Measurements from ENCODE around the gene TTC28. TPM values are rescaled to one million over a fixed set of nuclear protein-coding genes. Genes with fewer than 3 reads are reported as not detected.
"Not testable (repeated sequence)": the region's sequence is repeated elsewhere in the genome, so short reads cannot be mapped to it uniquely, and the experiment has no call there.

TTC28 gene
- total RNA-seq, 1 donor from 2014 or later: 17.0 TPM

DNA sequence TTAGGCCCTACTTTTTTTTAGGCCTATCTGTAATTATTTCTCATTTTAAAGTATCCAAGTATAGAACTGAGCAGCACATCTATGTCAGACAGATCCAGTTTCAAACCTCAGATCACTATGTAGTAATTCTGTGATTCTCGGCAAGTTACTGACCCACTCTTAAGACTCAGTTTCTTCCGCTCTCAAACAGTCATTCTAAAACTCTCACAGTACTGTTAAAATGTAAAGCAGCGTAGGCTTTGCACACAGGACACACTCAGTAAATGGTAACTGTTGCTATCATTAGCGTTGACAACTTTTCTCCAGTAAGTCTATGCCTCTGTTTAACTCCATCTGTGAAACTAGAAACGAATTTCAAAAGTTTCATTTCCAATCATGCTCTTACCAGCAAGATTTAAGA lies 277.1 kb downstream of the TTC28 start:
- ATAC-seq (no peak), DNase-seq (no peak)
- intact Hi-C loops (cut with micrococcal nuclease): no loop called here

GRCh38 chr22:28402060-28402459 lies 277.6 kb downstream of the TTC28 start:
- intact Hi-C loops (cut with micrococcal nuclease): no loop called here
- DNase-seq (no peak), ATAC-seq (no peak)

DNA sequence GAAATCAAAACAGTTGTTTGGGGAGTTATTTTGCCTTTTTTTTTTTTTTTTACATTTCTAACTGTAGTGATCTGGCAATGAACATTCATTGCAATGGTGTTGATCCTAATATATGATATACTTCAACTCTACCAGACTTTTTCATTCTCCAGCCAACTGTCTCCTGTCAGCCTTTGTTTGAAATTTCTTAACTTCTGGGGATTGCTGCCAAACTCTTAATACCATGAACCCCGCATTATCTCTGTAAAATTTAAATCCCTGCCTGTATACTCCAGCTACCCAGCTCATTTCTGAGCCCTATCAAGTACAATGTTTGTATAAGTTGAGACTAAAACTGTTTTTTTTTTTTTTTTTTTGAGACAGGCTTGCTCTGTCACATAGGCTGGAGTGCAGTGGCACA lies 280.7 kb downstream of the TTC28 start:
- intact Hi-C loops (cut with micrococcal nuclease): no loop called here
- no peak for ATAC-seq

GRCh38 chr22:28398355-28398754 lies 281.3 kb downstream of the TTC28 start:
- DNase-seq (no peak), ATAC-seq (no peak)
- intact Hi-C loops (cut with micrococcal nuclease): no loop called here

More for the DNA sequence above, 280.7 kb downstream of the TTC28 start:
- DNase-seq: no peak

DNA sequence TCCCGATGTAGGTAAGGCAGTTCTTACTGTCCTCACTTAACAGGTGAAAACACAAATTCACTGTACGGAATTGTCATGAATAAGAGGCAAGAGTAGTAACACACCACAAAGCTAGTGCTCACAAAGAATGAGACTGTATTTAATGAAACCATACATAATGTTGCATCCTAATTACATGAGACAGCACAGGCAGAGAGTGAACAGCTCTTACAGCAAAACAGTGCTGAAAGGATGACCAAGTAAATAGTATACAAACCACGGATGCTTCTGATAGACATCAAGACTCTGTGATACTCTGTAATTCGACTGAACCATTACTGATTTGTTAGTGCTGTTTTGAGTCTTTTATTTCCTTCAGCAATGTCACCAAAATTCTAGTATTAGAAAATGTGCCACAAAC lies 282.3 kb downstream of the TTC28 start:
- no peak for ATAC-seq
- intact Hi-C loops (cut with micrococcal nuclease): no loop called here
- no peak for DNase-seq

- ATAC-seq: peak; percentile 32
- no peak for DNase-seq
- intact Hi-C loops (cut with micrococcal nuclease): no loop called here
Measured at GRCh38 chr22:28395920-28396753, 283.5 kb downstream of the TTC28 start.

DNA sequence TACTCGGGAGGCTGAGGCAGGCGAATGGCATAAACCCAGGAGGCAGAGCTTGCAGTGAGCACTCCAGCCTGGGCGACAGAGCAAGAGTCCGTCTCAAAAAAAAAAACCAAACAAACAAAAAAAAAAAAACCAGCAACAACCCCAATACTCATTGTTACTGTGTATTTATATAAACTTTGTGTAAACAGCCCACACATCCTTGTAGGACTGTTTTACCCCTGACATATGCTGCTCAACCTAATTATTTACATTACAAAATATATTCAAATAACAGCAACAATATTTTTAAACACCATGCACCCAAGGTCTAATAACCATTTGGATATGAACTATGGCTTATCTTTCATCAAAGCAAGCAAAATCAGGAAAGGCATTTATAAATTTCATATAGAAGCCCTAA lies 284.1 kb downstream of the TTC28 start:
- ATAC-seq (no peak), DNase-seq (no peak)
- intact Hi-C loops (cut with micrococcal nuclease): no loop called here

GRCh38 chr22:28394513-28395110 lies 285.0 kb downstream of the TTC28 start:
- intact Hi-C loops (cut with micrococcal nuclease): no loop called here
- no peak for DNase-seq
- no peak for ATAC-seq

DNA sequence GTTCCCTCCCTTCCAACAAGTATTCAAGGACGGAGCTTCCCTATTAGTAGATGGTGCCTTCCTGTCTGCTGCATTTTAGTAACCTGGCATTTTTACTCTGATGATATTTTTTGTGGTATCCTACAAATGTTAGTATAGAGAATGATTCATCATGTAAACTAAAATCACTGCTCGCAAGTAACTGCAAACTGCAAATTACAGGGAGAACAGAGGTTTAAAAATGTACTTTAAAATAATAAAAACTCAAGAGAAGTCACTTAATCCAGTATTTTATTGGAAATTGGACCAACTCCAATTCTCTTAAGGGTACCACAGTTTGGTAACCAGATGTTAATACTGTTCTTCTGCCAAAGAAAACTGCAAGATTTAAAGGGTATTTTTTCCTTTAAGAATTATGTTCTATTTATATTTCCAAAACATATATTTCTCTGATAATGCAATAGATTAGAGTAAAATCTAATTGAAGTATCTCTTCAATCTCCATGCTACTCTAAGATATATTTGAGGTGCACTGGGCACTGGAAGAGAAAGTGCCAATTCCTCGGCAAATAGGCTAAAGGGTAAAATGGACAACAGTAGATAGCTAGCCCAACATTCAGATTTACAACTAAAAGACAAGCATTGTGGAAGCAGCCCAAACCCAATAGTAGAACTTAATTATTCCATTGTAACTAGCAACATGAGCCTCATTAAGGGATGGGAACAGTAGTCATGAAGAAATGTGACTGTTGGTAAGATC lies 298.0 kb downstream of the TTC28 start:
- intact Hi-C loops (cut with micrococcal nuclease): no loop called here
- ATAC-seq (no peak), DNase-seq (no peak)

- DNase-seq (no peak), ATAC-seq (no peak)
- intact Hi-C loops (cut with micrococcal nuclease): no loop called here
Measured at GRCh38 chr22:28379951-28380350, 299.7 kb downstream of the TTC28 start.

DNA sequence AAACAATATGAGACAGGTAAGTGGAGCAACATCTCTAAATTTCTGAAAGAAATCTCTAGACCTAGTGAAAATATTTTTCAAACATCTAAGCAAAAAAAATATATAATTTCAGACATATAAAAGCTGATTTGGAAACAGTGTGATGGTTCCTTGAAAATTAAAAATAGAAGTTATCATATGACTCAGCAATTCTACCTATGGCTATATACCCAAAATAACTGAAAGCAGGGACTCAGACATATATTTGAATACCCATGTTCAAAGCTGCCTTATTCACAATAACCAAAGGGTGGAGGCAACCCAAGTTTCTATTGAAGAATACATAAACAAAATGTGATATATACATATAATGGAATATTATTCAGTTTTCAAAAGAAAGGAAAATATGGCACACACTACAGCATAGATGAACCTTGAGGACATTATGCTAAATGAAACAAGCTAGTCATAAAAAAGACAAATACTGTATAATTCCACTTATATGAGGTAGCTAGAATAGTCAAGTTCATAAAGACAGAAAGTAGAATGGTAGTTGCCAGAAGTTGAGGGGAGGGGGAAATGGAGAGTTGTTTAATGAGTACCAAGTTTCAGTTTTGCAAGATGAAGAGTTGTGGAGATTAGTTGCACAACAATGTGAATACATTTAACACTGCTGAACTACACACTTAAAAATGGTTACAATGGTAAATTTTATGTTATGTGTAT lies 300.4 kb downstream of the TTC28 start:
- ATAC-seq (no peak), DNase-seq (no peak)
- intact Hi-C loops (cut with micrococcal nuclease): no loop called here

DNA sequence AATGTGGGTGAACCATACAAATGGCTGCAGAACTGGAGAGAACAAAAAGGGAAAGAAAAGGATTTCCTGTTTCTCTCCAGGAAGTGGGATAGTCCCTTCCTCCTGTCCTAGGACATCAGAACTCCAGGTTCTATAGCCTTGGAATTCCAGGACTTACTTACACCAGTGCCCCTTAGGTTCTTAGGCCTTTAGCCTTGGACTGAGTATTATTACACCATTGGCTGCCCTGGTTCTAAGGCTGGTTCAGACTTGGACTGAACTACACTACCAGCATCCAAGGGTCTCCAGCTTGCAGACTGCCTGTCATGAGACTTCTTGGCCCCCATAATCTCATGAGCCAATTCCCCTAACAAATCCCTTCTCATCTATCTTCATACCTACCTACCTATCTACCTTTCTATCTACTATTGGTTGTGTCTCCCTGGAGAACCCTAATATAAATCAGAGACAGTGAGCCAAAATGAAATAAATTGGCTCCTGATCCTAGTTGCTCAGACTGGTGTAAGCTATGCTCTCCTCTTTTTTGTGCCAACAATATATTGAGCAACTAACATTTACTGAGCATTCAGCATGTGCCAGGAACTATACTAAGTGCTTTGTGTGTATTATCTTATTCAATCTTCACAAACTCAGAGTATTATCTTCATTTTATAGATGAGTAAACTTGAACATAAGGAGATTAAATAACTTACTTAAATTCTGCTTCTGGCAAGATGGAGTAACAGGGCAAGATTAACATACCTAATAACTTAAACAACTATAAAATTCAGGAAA lies 303.7 kb downstream of the TTC28 start:
- no peak for DNase-seq
- ATAC-seq: peak; percentile 43
- intact Hi-C loops (cut with micrococcal nuclease): no loop called here

DNA sequence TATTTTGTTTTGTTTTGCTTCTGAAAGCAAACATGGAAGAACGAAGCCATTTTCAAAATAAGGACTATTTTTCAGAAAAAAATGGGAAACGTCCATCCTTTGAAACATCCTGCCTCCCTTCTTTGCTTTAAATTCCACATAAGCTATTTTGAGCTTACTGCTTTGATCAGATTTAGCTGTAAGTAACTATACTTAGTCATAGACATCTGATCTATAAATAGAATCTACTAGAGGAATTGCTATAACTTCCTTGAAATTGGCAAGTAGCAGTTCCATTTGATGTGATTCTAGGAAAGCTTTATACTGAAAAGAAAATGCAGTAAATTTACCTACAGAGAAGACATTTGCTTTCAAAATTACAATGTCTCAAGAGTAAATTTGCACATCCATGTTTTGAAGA lies 305.8 kb downstream of the TTC28 start:
- DNase-seq: no peak
- ATAC-seq: peak; percentile 20
- intact Hi-C loops (cut with micrococcal nuclease): no loop called here

DNA sequence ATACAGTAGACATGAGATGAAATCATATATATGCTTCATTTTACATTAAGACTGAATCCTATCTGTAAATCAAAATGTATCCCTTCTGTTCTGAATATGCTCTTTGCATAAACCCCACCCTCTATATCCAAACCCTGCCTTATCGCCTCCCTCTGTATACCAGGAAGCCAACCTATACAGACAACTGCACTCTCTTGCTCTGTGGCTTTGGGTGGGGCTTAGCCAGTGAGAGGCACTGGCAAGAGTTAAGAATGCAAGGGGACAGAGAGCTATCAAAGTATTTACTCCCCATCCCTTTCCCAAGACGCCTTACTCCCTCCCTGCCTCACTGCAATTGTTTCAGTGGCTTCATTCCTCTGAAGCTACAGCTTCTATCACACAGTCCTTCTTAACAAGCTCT lies 309.8 kb downstream of the TTC28 start:
- no peak for DNase-seq
- ATAC-seq: peak; percentile 23
- intact Hi-C loops (cut with micrococcal nuclease): no loop called here

DNA sequence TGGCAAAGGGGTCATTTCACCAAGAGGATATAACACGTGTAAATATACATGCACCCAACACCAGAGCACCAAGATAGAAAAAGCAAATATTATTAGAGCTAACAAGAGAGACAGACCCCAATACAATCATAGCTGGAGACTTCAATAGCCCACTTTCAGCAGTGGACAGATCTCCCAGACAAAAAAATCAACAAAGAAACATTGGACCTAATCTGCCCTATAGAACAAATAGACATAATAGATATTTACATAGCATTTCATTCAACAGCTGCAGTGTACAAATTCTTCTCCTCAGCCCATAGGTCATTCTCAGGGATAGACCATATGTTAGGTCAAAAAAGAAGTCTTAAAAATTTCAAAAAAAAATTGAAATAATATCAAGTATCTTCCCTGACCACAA lies 312.8 kb downstream of the TTC28 start:
- no peak for DNase-seq
- intact Hi-C loops (cut with micrococcal nuclease): no loop called here
- no peak for ATAC-seq

GRCh38 chr22:28365371-28365770 lies 314.3 kb downstream of the TTC28 start:
- intact Hi-C loops (cut with micrococcal nuclease): no loop called here
- DNase-seq: no peak
- no peak for ATAC-seq

- intact Hi-C loops (cut with micrococcal nuclease); DNase-seq; ATAC-seq: not testable (repeated sequence)
Measured at GRCh38 chr22:28364105-28364504, 315.5 kb downstream of the TTC28 start.

DNA sequence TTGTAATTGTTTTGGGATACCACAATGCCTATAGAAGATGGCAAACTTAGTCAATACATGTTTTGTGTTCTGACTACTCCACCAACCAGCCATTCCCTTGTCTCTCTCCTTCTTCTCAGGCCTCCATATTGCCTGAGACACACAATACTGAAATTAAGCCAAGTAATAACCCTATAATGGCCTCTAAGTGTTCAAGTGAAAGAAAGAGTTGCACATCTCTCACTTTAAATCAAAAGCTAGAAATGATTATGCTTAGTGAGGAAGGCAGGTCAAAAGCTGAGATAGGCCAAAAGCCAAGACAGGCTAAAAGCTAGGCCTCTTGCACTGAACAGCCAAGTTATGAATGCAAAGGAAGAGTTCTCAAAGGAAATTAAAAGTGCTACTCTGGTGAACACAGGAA lies 318.7 kb downstream of the TTC28 start:
- ATAC-seq: no peak
- intact Hi-C loops (cut with micrococcal nuclease): no loop called here

GRCh38 chr22:28358312-28358711 lies 321.3 kb downstream of the TTC28 start:
- intact Hi-C loops (cut with micrococcal nuclease): no loop called here
- DNase-seq (no peak), ATAC-seq (no peak)

More for the DNA sequence above, 318.7 kb downstream of the TTC28 start:
- DNase-seq: no peak
